GM12878 (cell line): ENCODE results near the gene TRAPPC11. TPM values are rescaled to one million over a fixed set of nuclear protein-coding genes. Genes with fewer than 3 reads are reported as not detected.

Experiments used
- ATAC-seq: fragments of 200-7000 bp; cut with Tn5 transposase; 3 replicates; pipeline ENCODE4 v1.9.1; 2020; ENCODE audit warnings: mild to moderate bottlenecking, moderate library complexity
- BruUV-seq: library from RNA; stranded (reverse); fragments of 400-500 nt; replicated peaks from 2 replicates; lab custom pipeline; 2021; lab: Mats Ljungman, UMichigan
- CTCF ChIA-PET: fragments of 300-600 bp; sonication (Branson Sonifier 250); formaldehyde crosslinking; extraction: SDS; loops from one replicate; lab custom pipeline; 2021; ENCODE audit warnings: inconsistent platforms; lab: Yijun Ruan, JAX
- POLR2A ChIA-PET: fragments of 350-600 bp; formaldehyde crosslinking; extraction: SDS; loops from one replicate; lab custom pipeline; 2021; ENCODE audit warnings: inconsistent platforms; lab: Charles Lee
- RAD21 ChIA-PET: fragments of 300-600 bp; sonication (Branson Sonifier 250); formaldehyde crosslinking; loops from one replicate; lab custom pipeline; 2023; ENCODE audit warnings: antibody characterized with exemption; ENCODE audit not compliant: unreplicated experiment; lab: Charles Lee
- SMC1A ChIA-PET: fragments of 300-600 bp; sonication (Branson Sonifier 250); formaldehyde crosslinking; loops from one replicate; lab custom pipeline; 2023; ENCODE audit not compliant: unreplicated experiment, uncharacterized antibody; lab: Charles Lee
- DNase-seq: peaks from one replicate; pipeline ENCODE4 v3.0.0-alpha.2; 2011; ENCODE audit warnings: low read depth, low spot score
- FAIRE-seq: peaks from 3 replicates; lab custom pipeline; 2011; peaks lifted over from hg19 to GRCh38; lab: Jason Lieb, UNC
- H2AFZ ChIP-seq: 2 replicates; pipeline ENCODE4 v1.6.0; 2011; ENCODE audit warnings: low read depth, low read length, control low read depth; ENCODE audit not compliant: control insufficient read depth
- H3K27ac ChIP-seq: 2 replicates; pipeline ENCODE4 v1.5.1; 2011; ENCODE audit warnings: control low read depth; ENCODE audit not compliant: control insufficient read depth, insufficient read depth
- H3K27me3 ChIP-seq, 2 experiments: replicated peaks in 1 of 2; 2 replicates each; pipeline versions ENCODE4 v1.6.0 to v1.6.1; 2011; ENCODE audit warnings: low read length in 1 of 2; ENCODE audit not compliant: control insufficient read depth in 2 of 2, insufficient read depth in 2 of 2
- H3K36me3 ChIP-seq, 2 experiments: 2 replicates each; pipeline ENCODE4 v1.5.1; 2011; ENCODE audit warnings: low read length in 1 of 2; ENCODE audit not compliant: control insufficient read depth in 2 of 2, insufficient read depth in 2 of 2
- H3K4me1 ChIP-seq: 2 replicates; pipeline ENCODE4 v1.6.1; 2011; ENCODE audit warnings: mild to moderate bottlenecking, low read length, moderate library complexity, mixed read lengths; ENCODE audit not compliant: control insufficient read depth, insufficient read depth
- H3K4me2 ChIP-seq: 2 replicates; pipeline ENCODE4 v1.6.0; 2011; ENCODE audit warnings: control low read depth; ENCODE audit not compliant: control insufficient read depth, insufficient read depth
- H3K4me3 ChIP-seq: fragments of 200-600 bp; sonication (generic); 2 replicates; pipeline ENCODE4 v1.5.1; 2016
- H3K79me2 ChIP-seq: 2 replicates; pipeline ENCODE4 v1.6.0; 2011; ENCODE audit warnings: low read length; ENCODE audit not compliant: control insufficient read depth, insufficient read depth
- H3K9ac ChIP-seq: 2 replicates; pipeline ENCODE4 v1.8.0; 2011; ENCODE audit warnings: low read length, control low read depth, mixed read lengths; ENCODE audit not compliant: control insufficient read depth, insufficient read depth
- H3K9me3 ChIP-seq: replicated peaks from 3 replicates; pipeline ENCODE4 v1.5.1; 2011; ENCODE audit warnings: mild to moderate bottlenecking, low read length; ENCODE audit not compliant: control insufficient read depth, insufficient read depth
- H4K20me1 ChIP-seq: 2 replicates; pipeline ENCODE4 v1.6.0; 2011; ENCODE audit not compliant: control insufficient read depth, insufficient read depth
- CBX3 ChIP-seq: fragments of 200-600 bp; sonication (generic); IDR thresholded peaks from 2 replicates; pipeline ENCODE4 v1.6.1; 2016; ENCODE audit warnings: low read depth, borderline replicate concordance
- EGR1 ChIP-seq, 2 experiments: IDR thresholded peaks; 1 replicate in 1 of 2; 2 replicates in 1 of 2; pipeline ENCODE4 v1.6.1; 2011 to 2012; ENCODE audit warnings: low read depth in 2 of 2, low read length in 2 of 2, borderline replicate concordance in 1 of 2, mild to moderate bottlenecking in 1 of 2, moderate library complexity in 1 of 2
- HDGF ChIP-seq: fragments of 450-650 bp; IDR thresholded peaks from 2 replicates; pipeline ENCODE4 v1.6.1; 2016; ENCODE audit warnings: antibody characterized with exemption
- MYB ChIP-seq: fragments of 150-350 bp; IDR thresholded peaks from 2 replicates; pipeline ENCODE4 v1.6.1; 2014; ENCODE audit warnings: mild to moderate bottlenecking, low read depth, low read length, borderline replicate concordance
- PAX5 ChIP-seq: IDR thresholded peaks from 2 replicates; pipeline ENCODE4 v1.6.1; 2011; ENCODE audit warnings: low read depth, low read length, borderline replicate concordance
- TBL1XR1 ChIP-seq: IDR thresholded peaks from 2 replicates; pipeline ENCODE4 v1.6.1; 2012; ENCODE audit warnings: low read depth, low read length, improper control_type of control experiment
- TCF12 ChIP-seq: IDR thresholded peaks from 2 replicates; pipeline ENCODE4 v1.6.1; 2011; ENCODE audit warnings: low read depth, mild to moderate bottlenecking, low read length
- WRNIP1 ChIP-seq: IDR thresholded peaks from 2 replicates; pipeline ENCODE4 v1.6.1; 2011; ENCODE audit warnings: low read depth, low read length, improper control_type of control experiment, borderline replicate concordance
- WGBS: methylation state at CpG from one replicate; pipeline ENCODE4 v1.1.6; 2016; ENCODE audit warnings: low lambda C conversion rate; ENCODE audit not compliant: insufficient replicate concordance, insufficient coverage; ENCODE audit errors: missing lambda C conversion rate; 5-methylcytosine and 5-hydroxymethylcytosine counted together
- in situ Hi-C: fragments of 300-500 bp; cut with MboI; formaldehyde crosslinking; loops from 9 replicates; pipeline ENCODE4 v1.14.3; 2018; ENCODE audit warnings: mixed read lengths
- intact Hi-C: fragments of 100-400 bp; cut with micrococcal nuclease; formaldehyde crosslinking; loops from one replicate; pipeline ENCODE4 v1.14.2; 2022; ENCODE audit not compliant: unreplicated experiment
- polyA plus RNA-seq, 11 experiments: library from polyadenylated mRNA; depleted of rRNA in 4 of 11; unstranded in 6 of 11; stranded (reverse) in 5 of 11; fragments of >200 nt; fragmentation: Nextera tagmentation in 4 of 11; fragmentation: Illumina TruSeq in 1 of 11; extraction: Ambion mirVana in 4 of 11; extraction: Trizol in 1 of 11; gene quantifications; 1 replicate in 1 of 11; 2 replicates in 10 of 11; pipeline versions ENCODE4 v1.2.1 to v1.2.3, GENCODE V29; 2011 to 2016; ENCODE audit warnings: inconsistent platforms in 2 of 11, missing spikeins in 2 of 11, low read depth in 1 of 11
- total RNA-seq, 4 experiments: library from RNA; depleted of rRNA in 3 of 4; stranded (reverse); fragments of >200 nt in 3 of 4; fragmentation: Illumina TruSeq in 1 of 4; extraction: Trizol in 1 of 4; gene quantifications; 2 replicates each; pipeline versions ENCODE4 v1.2.1 to v1.2.3, GENCODE V29; 2013 to 2021

Gene TRAPPC11
- total and polyA plus RNA-seq, 10 of the 15 experiments (the other 5 are each of a cell fraction or from before 2014, with no cell fraction given), result 7.3 to 40.5 (median 22.3) TPM

GRCh38 chr4:183612329-183613250 lies 46.5 kb upstream of the TRAPPC11 start:
- Histone ChIP-seq H3K4me2 (no peak overlapping the region), H4K20me1 (no peaks in the 10 kb centered on the region), H3K9ac (no peak overlapping the region), H3K4me3 (no peak overlapping the region), H3K9me3 (no peaks in the 10 kb centered on the region), H3K36me3 (no peaks in the 10 kb centered on the region), H3K27ac (no peak overlapping the region), H3K4me1 (no peaks in the 10 kb centered on the region), H3K27me3 (no peaks in the 10 kb centered on the region), H2AFZ (no peak overlapping the region), H3K79me2 (no peaks in the 10 kb centered on the region)
- intact Hi-C loops (no loop called here), in situ Hi-C loops (no loop called here)
- POLR2A ChIA-PET, result no interaction called here
- 51% methylated on average over 20 of the region's 20 CpGs for WGBS
- CTCF ChIA-PET, result no interaction called here
- no peak for TF ChIP-seq WRNIP1
- TF ChIP-seq PAX5, result no peak
- TF ChIP-seq TBL1XR1, result no peak
- TF ChIP-seq HDGF, result no peak
- no peak for TF ChIP-seq TCF12
- TF ChIP-seq CBX3, result no peak
- no peak for TF ChIP-seq EGR1 (IDR thresholded peaks at IDR 0.05; ENCODE audit: borderline replicate concordance in 1 of 2, low read depth in 2 of 2, low read length in 2 of 2)
- TF ChIP-seq MYB, result no peak
- FAIRE-seq (no peak), DNase-seq (no peak), ATAC-seq (no peak)
- SMC1A ChIA-PET, result interaction anchor here (1.3 to 1.7 kb wide), 2 partner anchors 10 to 13 kb away, joined by 3 to 5 read pairs; no protein-coding TSS in a partner anchor
- RAD21 ChIA-PET, result no interaction called here
- BruUV-seq, result no TSS peak
